Lower leg skin (tissue), 4 donors: Measurements from ENCODE around the gene CMBL. TPM values are rescaled to one million over a fixed set of nuclear protein-coding genes. Genes with fewer than 3 reads are reported as not detected.
"Not testable (repeated sequence)": the region's sequence is repeated elsewhere in the genome, so short reads cannot be mapped to it uniquely, and the experiment has no call there.

ENCODE experiments used
- DNase-seq, 2 donors: peaks; one replicate each; pipeline ENCODE4 v3.0.0-alpha.2; 2019; ENCODE audit warnings: low spot score in 2 of 2
- H3K4me3 ChIP-seq: fragments of 200-600 bp; sonication (generic); 2 replicates; pipeline ENCODE4 v1.5.1; 2017; ENCODE audit warnings: mild to moderate bottlenecking, low read depth; ENCODE audit not compliant: poor library complexity, severe bottlenecking
- POLR2A ChIP-seq, 2 donors: fragments of 450-650 bp; IDR thresholded peaks; one replicate each; pipeline ENCODE4 v1.6.1; 2016 to 2017; ENCODE audit warnings: antibody characterized with exemption in 2 of 2, mild to moderate bottlenecking in 1 of 2, moderate library complexity in 1 of 2
- WGBS, 2 donors: methylation state at CpG; one replicate each; pipeline ENCODE4 v1.1.5; 2018; 5-methylcytosine and 5-hydroxymethylcytosine counted together
- intact Hi-C: fragments of 100-400 bp; cut with DNase I; formaldehyde crosslinking; loops from one replicate; pipeline ENCODE4 v1.15.0; 2023; ENCODE audit warnings: low total_unique reads
- total RNA-seq, 4 donors: library from RNA; depleted of rRNA; stranded (reverse); fragments of >200 nt; gene quantifications; one replicate each; pipeline ENCODE4 v1.1.0, GENCODE V29; 2016
- TF ChIP-seq, protein P1 (sequence below), 3 donors: fragments of 450-650 bp; IDR thresholded peaks; one replicate each; pipeline ENCODE4 v1.5.1; 2016; ENCODE audit warnings: antibody characterized with exemption in 3 of 3, mild to moderate bottlenecking in 3 of 3, moderate library complexity in 2 of 3

CMBL gene
- total RNA-seq, 4 donors from 2014 or later, result 1.8 to 3.2 (median 2.4) TPM

DNA sequence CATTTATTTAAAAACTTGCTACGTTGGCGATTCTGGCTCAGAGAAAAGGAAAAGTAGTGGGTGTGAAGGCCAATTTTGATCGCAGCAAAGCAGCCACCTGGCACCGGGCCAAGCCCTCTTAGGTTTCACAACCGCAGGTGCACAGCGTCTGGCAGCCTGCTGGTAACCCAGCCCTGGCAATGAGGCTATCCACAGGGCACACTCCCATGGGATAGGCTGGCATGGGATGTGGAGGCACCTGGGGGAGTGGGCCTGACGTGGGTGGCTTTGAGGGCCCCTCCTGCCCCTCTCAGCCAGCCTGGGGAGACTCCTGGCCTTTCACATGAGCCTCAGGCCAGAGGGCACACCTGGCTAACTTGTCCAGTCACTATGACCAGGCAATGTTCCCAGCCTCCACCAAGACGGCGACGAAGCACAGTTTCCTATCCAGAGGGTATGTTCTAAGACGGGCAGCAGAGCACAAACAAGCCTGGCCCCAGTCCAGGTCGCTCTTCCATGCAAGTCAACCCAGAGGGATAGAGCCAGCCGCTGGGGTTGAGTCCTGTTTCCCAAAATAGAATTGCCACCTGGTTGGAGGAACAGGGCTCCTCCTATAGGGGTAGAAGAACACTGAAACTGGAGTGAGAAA, 19.0 kb downstream of the CMBL start:
- DNase-seq, result peak; percentile 51 to 92
- H3K4me3 ChIP-seq, result no peak overlapping the region
- 44 to 50% methylated on average over 12 to 13 of the region's 13 CpGs for WGBS, 2 donors
- no peak for TF ChIP-seq POLR2A (IDR thresholded peaks at IDR 0.05)
- TF ChIP-seq, protein P1, sequence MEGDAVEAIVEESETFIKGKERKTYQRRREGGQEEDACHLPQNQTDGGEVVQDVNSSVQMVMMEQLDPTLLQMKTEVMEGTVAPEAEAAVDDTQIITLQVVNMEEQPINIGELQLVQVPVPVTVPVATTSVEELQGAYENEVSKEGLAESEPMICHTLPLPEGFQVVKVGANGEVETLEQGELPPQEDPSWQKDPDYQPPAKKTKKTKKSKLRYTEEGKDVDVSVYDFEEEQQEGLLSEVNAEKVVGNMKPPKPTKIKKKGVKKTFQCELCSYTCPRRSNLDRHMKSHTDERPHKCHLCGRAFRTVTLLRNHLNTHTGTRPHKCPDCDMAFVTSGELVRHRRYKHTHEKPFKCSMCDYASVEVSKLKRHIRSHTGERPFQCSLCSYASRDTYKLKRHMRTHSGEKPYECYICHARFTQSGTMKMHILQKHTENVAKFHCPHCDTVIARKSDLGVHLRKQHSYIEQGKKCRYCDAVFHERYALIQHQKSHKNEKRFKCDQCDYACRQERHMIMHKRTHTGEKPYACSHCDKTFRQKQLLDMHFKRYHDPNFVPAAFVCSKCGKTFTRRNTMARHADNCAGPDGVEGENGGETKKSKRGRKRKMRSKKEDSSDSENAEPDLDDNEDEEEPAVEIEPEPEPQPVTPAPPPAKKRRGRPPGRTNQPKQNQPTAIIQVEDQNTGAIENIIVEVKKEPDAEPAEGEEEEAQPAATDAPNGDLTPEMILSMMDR (IDR thresholded peaks at IDR 0.05), result no peak
- intact Hi-C loops, result loop anchor here (10.0 kb wide), 1 partner anchor 66 kb away; the partner anchor contains the start of gene MARCHF6

DNA sequence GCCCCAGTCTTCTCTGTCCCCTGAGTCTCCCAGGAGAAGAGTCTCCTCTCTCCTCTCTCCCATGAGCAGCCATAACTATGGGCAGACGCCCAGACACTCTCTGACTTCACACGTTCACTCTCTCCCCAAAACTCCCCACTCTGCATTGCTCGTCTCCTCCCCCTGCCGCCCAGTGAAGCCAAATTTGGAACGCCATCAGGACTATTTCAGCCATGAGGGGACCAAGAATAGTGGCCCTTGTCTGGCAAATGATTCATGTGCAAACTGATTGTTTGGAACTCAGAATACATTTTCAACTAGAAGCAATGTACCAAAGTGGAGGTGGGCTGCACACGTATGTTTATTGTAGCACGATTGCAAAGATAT, 20.9 kb downstream of the CMBL start:
- DNase-seq, result no peak
- intact Hi-C loops, result loop anchor here (10.0 kb wide), 1 partner anchor 68 kb away; the partner anchor contains the start of gene MARCHF6
- WGBS, 2 donors, result 58 to 59% methylated on average over 7 of the region's 7 CpGs
- H3K4me3 ChIP-seq, result no peak overlapping the region
- TF ChIP-seq, protein P1 (IDR thresholded peaks at IDR 0.05), result no peak
- no peak for TF ChIP-seq POLR2A (IDR thresholded peaks at IDR 0.05)

DNA sequence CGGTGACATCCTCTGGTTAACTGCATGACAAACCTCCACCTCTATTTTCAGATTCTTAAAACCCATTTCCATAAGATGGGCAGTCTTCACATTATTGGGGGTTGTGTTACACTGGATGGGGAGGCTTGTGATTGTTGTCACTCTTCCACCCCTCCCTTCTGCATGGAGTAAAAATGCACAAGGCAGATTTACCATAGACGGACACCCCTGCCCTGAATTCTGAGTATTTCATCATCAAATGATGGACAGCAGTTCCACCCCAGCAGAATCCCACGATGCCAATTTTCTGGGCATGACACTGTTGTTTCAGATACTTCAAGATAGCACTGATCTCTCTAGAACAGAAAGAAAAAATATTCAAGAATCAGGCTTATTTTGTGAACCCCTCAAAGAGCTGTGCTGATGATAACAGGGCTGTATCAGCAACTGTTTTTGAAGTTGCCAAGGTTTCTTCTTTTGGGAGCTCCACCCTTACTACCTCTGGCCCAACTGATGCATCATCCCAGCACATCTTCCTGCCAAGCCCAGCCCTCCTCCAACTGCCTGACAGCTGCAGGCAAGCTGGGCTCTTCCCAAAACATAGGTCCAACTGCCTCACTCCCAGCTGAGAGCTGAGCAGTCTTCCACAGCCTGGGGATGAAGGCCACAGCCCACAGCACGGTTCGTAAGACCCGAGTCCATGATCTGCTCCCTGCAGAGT, 21.4 kb downstream of the CMBL start:
- DNase-seq, result no peak
- H3K4me3 ChIP-seq, result no peak overlapping the region
- no peak for TF ChIP-seq POLR2A (IDR thresholded peaks at IDR 0.05)
- TF ChIP-seq, protein P1 (IDR thresholded peaks at IDR 0.05), result no peak
- intact Hi-C loops, result loop anchor here (10.0 kb wide), 1 partner anchor 68 kb away; the partner anchor contains the start of gene MARCHF6
- WGBS, 2 donors, result 51 to 57% methylated on average over 6 of the region's 6 CpGs

DNA sequence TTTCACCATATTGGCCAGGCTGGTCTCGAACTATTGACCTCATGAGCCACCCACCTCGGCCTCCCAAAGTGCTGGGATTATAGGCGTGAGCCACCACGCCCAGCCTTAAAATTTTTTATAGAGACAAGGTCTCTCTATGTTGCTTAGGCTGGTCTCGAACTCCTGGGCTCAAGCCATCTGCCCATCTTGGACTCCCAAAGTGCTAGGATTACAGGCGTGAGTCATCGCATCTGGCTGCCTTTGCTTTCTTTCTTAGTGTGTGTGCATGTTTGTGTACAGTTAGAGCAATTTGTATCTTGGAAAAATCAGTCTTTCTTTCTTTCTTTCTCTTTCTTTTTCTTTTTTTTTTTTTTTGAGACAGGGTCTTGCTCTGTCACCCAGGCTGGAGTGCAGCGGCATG, 22.3 kb downstream of the CMBL start:
- not testable (repeated sequence) for DNase-seq, H3K4me3 ChIP-seq
- intact Hi-C loops, result loop anchor here (10.0 kb wide), 1 partner anchor 69 kb away; the partner anchor contains the start of gene MARCHF6
- WGBS, 2 donors, result 74 to 85% methylated on average over 8 of the region's 8 CpGs

DNA sequence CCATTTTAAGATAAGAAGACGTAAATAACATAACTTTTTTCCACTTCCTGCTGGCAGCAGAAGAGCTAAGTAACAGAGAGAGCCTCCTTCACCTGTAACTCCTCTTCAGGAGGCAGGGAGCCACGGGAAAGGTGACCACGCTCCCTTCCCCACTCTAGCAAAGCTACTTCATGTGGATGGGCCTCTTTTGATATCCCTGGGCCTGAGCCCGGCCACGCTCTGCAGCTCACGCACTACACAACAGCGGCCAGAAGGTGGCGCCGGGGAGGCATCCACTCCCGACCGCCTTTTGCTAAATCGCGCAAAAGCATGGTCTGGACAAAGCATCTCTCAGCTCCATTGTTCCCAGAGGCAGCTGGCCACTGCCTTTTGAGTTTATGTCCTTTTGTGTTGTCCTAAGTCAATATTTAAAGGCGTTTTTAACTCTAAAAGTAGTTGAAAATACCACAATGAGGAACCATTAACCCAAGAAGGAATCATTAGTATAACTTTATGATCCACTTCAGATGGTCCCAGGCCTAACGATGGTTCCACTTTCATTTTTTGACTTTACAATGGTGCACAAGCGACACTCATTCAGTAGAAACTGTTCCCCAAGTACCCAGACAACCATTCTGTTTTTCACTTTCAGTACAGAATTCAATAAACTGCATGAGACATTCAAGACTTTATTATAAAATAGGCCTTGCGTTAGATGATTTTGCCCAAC, 23.6 kb downstream of the CMBL start:
- intact Hi-C loops, result loop anchor here (10.0 kb wide), 1 partner anchor 71 kb away; the partner anchor contains the start of gene MARCHF6
- no peak overlapping the region for H3K4me3 ChIP-seq
- WGBS, 2 donors, result 22 to 38% methylated on average over 17 of the region's 17 CpGs
- DNase-seq, result peak; percentile 69 to 96
- TF ChIP-seq, protein P1 (IDR thresholded peaks at IDR 0.05), result peak in 1 of 3 donors; percentile 85
- no peak for TF ChIP-seq POLR2A (IDR thresholded peaks at IDR 0.05)
